ENCODE results near the gene NAB1.
"Not testable (repeated sequence)": the region's sequence is repeated elsewhere in the genome, so short reads cannot be mapped to it uniquely, and the experiment has no call there.

The NAB1 gene

DNA sequence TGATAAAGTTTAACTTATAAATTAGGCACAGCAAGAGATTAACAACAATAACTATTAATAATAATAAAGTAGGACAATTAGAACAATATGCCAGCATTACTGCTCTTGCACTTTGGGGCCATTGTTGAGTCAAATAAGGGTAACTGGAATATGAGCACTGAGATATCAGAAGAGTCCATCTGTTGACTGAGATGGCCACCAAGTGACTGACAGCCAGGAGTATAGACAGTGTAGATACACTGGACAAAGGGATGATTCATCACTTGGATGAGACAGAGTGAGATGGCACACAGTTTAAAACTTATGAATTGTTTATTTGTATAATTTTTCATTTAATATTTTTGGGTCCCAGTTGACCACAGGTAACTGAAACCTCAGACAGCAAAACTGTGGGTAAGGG is 20.0 kb downstream of the NAB1 start:
- FAIRE-seq (no peak), DNase-seq (ENCODE audit: low spot score) (no peak)

DNA sequence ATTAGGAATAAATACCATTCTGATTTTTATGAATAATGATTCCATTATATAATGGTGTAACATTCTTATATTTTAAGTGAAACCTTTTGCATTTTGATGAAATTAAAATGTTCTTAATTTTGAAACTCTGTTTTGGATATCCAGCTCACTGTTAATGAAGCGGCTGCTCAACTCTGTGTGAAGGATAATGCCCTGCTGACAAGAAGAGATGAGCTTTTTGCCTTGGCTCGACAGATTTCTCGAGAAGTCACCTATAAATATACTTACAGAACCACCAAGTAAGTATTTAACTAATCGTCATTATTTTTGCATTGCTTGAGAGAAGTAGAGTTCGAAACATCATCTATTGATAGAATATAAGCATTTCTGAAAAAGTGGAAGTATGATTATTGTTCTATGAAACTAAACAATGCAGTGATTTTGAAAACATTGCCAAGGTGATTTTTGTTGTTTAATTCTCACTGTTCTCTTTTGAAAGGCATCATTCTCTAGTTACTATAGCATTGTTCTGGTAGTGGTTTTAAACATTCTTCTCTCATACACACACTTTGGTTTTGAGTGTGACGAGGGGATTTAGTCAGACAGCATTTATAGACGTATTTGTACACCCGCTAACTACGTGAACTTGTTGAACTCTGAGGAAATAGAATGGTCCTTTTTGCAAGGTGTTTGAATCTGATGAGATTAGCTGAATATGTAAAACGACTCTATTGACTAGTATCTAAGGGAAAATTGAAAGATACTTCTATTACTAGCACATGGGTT is 21.5 kb downstream of the NAB1 start:
- FAIRE-seq: no peak

DNA sequence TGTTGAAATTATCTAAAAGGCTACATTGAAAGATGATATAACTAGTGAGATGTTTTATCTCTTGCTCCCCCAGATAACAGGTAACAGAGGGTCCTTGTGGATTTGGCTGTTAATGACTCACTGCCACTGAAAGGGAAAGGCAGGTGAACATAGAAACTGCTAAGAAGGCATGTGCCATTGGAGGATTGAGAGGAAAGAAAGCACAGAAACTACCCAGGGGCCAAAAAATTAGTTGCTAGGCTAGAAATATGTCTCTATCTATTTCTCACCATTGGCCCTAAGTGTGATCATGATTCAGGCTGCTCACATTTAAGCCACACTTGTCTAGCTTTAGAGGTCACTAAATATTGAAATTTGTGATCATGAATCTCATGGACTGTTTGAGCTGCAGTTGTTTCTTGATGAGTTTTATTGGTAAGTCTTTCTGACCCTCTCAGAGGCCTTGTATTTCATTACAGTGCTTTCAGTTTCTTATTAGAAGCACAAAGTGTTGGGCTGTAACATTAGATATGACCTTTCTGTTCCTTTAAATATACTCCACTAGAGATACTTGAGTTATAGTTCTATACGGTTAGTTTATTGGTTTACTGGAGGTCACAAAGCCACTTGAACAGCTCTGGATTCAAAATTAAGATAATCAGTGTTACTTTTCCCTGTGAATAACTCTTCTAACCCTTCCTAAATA is 26.2 kb downstream of the NAB1 start:
- DNase-seq (ENCODE audit: low spot score) (no peak), FAIRE-seq (no peak)

More for the DNA sequence above, 21.5 kb downstream of the NAB1 start:
- no peak for DNase-seq (ENCODE audit: low spot score)

DNA sequence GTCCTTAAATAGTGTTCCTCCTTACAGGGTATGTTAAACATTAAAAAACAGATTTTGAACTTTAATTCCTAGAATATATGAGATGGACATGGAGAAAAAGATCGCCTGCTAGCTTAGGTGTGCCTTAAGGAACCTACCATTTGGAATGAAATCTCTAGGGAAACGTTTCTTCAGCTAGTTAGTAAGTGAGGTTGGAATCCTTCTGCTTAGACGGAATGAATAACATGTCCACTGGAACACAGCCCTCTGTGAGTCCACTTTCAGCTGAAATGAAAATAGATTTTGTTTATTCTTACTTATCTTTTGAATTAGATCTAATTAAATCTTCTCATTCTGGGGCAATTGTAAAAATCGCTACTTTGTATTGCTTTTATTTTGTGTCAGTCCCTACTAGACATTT is 28.4 kb downstream of the NAB1 start:
- no peak for FAIRE-seq

DNA sequence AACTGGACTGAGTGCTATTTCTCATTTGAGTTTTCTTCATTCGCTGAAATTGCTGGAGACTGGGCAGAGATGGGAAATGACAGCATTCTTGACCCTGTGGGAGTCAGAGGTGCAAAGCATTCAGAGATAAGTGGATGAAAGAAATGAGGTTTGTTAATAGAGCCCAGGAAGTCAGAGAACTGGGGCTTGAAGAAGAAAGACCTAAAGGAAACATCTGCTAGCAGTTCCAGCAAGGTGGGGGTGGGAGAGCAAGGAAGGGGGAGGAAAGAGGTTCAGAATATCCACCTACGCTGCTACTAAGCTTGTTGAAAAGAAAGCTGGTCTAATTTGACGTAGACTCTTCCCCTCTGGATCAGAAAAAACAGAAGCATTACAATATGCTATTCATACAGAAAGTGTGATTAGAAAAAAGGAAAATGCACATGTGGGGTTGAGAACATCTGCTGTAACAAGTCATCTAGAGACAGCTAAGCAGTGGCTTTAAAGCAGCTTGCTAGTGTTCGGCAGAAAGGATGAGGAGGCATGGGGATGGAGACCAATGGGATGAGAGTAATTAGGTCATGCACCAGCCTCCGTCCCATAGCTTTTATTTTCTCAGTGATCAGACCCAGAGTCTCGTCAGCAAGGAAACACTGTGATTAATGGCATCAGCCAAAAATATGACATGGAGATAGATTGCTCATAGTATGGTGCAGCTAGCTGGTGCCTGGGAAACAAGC is 29.7 kb downstream of the NAB1 start:
- FAIRE-seq: no peak

More for the DNA sequence above, 28.4 kb downstream of the NAB1 start:
- DNase-seq (ENCODE audit: low spot score): no peak

DNA sequence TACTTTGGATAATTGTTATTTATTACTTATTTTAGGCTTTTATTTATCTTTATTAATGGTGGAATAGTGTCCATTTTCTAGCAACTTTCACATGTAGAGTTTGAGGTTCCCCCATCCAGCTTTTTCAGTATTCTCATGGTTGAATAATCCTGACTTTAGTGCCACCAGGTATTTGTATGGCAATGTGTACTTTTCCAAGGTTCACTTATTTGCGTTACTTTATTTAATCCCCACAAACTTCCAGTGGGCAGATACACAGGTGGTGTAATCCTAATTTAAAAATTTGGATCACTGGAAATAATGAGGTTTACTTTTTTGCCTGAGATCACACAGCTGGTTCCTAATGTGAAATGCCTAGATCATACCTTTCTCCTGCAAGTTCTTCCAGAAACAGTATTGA is 30.5 kb downstream of the NAB1 start:
- DNase-seq (ENCODE audit: low spot score) (no peak), FAIRE-seq (no peak)

More for the DNA sequence above, 29.7 kb downstream of the NAB1 start:
- DNase-seq (ENCODE audit: low spot score): peak; percentile 20

DNA sequence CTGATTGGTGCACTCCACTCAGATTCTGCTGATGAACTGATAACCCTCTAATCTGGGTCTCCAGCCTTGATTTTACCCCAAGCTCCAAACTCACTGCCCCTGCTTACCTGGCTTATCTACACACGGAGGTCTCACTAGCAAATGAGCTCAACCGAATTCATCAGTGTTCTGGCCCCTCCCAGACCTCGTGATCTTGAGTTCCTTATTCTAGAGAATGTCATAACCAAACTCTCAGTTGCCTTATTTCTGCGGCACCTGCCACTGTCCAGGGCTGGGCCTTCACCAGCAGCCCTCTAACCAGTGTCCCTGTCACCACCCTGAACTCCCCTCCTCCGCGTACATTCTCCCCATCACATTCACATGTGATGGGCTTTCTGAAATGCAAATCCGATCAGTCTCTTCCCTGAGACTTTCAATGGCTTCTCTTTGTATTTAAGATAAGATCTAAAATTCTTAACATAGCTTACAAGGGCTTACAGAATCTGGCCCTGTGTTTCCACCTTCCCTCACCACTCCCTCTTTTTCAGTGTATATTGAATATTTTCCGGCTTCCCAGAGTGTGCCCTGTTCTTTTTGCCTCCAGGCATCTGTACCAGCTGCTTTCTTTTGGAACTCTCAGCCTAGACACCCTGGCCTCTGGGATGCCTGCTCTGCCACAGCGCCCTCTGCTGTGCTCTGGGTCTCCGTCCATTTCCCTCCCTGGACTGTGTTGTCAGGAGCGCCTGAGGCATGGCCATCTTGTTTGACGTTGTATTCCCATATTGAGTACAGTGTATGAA is 31.1 kb downstream of the NAB1 start:
- FAIRE-seq (no peak), DNase-seq (ENCODE audit: low spot score) (no peak)

DNA sequence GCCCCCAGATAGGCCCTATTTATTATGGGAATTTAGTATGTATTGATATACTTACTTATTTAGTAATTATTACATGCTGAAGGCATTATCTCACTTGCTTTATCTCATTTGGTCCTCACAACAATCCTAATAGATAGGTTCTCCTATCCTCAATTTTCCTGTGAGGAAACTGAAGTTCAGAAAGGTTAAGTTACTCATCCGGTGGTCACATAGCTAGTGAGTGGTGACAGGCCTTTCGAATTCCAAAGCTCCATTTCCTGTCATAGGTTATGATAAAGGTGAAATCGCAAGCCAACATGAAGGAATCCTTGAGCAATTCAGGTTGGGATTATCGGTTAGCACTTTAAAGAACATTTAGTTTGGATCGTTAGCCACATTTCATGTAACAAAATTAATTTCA is 33.3 kb downstream of the NAB1 start:
- peak; percentile 82 for DNase-seq (ENCODE audit: low spot score)
- peak; percentile 96 for FAIRE-seq

DNA sequence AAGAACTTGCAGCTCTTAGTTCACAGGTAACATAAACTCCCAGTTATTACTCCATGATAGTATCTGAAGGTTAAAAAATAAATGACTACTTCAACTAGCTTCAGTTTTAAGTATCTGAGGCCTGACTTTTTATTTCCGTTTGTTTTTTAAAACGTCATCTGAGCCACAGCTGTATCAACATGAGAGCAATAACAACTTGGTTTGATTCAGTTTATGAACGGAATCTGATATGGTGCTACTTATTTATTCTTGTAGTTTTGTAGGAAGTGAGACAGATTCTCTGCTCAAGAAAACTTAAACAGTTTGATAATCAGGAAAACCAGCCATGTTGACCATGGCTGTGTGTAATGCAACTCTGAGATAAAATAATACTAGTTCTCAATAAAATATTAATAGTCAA is 34.9 kb downstream of the NAB1 start:
- DNase-seq (ENCODE audit: low spot score) (no peak), FAIRE-seq (no peak)

DNA sequence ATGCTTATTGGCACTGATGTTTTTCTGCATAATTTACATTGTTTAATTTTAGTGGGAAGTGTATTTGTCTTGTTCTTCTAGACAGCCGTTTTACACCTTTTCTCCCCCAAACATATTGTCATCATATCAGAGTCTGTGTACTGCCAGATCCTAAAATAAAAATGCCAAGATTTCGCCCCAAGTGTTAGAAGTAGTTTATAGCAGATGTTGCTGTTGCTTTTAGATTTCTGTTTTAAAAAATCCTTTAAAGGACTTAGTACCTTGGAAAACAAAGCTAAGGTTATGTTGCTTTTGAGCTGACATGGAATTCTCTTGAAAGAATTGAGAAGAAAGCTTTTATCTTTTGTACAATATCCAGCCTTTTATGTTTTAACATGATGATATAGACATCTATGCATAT is 36.0 kb downstream of the NAB1 start:
- no peak for FAIRE-seq
- no peak for DNase-seq (ENCODE audit: low spot score)

DNA sequence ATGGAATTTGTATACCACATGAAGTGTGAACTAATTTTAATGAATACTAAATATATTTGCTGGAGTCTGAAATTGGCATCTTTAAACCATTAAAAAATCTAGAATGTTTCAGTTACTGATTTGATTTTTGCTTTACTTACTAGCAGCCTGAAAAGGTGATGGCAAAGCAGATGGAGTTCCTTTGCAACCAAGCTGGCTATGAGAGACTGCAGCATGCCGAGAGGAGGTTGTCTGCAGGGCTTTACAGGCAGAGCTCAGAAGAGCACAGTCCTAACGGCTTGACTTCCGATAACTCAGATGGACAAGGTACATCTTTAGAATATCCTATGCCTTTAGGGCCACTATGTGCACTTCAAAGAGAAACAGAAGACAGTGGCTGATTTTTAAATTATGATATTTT is 36.5 kb downstream of the NAB1 start:
- DNase-seq (ENCODE audit: low spot score) (no peak), FAIRE-seq (no peak)

DNA sequence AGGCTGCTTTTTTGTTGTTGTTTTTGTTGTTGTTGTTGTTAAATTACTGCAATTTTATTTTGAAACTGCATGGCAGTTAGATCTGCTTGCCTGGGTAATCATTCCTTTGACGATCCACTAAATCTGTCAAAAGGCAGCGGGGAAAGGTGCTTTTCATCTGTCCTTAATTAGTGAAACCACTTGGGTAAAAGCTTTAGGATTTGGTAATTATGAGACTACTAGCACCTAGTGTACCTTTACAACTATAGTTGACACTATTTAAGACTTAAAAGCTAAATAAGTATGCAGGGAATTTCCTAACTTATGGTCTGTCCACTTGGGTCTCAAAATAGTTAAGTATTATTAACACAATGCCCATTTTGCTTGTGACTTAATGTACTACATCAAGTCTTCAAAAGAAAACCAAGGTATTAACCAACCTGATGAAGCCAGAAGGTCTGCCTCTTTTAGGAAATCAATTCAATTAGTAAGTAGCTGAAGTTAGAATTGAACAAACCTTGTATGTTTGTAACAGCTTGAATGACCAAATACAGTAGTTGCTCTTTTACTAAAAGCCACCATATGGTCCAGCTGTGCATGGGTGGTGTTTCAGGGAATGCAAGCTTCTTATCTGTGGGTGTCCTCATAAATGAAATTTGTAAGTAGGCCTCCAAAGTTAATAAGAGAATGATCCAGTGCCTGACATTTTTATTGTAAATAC is 44.8 kb downstream of the NAB1 start:
- no peak for DNase-seq (ENCODE audit: low spot score)
- no peak for FAIRE-seq

DNA sequence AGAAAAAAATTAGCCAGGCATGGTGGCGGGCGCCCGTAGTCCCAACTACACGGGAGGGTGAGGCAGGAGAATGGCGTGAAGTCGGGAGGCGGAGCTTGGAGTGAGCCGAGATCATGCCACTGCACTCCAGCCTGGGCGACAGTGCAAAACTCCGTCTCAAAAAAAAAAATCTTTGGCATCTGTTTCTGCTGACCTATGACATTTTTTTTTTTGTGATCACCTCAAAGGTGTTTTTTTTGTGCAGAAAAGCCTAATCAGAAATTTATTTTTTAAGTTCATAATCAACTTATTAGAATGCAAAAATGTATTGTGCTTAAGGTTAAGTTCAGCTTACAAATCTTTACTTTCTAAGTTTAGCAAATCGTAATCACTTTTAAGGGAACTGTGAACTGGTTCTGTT is 45.6 kb downstream of the NAB1 start:
- DNase-seq (ENCODE audit: low spot score): no peak
- FAIRE-seq: no peak

DNA sequence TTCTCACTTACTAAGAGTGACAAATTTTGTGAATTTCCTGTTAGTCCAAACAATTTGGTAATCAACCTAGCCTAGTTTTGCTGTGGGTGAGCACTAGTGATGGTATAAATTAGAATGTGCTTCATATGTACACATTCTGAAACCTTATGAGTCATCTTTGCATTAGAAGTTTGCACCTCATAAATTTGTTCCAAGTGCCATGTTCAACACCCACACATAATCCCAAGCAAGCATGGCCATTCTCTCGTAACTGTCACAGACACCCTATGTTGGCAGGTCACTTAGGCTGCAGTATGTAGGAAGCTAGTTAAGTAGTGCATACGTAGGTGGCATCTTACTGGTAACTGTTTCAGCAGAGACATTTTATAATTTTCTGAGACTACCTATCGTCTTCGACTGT is 46.9 kb downstream of the NAB1 start:
- FAIRE-seq: no peak
- no peak for DNase-seq (ENCODE audit: low spot score)

DNA sequence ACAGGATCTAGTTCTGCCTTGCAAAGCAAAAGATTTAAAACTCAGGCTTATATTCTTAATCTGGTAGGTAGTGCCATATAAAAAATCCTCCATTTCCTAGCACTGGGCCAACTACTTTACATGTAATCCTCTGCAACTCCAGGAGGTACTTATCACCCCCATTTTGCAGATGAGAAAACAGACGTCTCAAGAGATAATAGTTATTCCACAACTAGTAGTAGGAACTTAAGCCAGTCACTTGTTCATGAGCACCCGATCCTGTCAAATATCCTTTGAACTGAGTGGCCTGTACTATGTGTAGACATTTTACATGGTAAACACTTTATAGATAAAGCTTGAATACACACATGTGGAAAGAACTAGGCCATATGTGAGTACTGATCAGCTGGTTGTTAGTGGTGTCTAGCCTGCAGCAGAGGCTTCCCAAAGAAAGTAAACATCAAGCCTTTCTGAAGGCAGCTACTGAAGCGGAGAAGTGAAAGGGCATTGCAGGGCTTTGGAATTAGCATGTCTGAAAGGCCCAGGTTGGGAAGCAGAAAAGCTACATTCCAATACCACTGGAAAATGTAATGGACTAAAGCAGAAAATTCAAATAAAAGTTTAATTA is 48.0 kb downstream of the NAB1 start:
- FAIRE-seq (no peak), DNase-seq (ENCODE audit: low spot score) (no peak)

DNA sequence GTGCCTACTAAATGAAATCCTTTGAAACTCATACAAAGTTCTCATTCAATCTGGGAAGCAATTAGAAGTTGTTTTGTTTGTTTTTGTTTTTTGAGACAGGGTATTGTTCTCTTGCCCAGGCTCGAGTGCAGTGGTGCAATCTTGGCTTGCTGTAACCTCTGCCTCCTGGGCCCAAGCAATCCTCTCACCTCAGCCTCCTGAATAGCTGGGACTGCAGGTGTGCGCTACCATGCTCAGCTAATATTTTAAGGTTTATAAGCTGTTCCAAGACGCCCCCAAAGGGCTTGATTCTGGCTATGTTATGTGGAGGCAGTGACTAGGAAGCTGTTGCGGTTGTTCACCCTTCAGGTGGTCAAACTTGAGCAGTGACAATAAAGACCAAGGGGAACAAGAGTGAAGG is 48.5 kb downstream of the NAB1 start:
- FAIRE-seq: no peak
- no peak for DNase-seq (ENCODE audit: low spot score)

DNA sequence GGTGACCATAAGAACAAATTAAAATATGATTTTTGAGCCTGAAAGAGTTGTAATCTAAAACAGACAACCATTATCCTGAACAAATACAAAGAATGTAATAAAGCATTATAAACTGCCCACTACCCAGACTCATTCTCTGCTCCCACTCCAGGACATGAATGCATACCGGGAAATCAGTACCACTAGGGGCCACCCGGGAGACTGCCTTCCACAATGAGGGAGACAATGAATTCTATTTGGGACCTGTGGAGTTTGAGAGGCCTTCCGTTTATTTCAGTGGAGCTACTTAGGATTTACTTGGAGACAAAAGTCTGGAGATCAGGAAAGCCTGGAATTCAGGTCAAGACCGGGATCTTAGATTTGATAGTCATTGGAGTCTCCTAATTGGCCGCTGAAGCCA is 50.0 kb downstream of the NAB1 start:
- FAIRE-seq: no peak
- DNase-seq (ENCODE audit: low spot score): no peak

DNA sequence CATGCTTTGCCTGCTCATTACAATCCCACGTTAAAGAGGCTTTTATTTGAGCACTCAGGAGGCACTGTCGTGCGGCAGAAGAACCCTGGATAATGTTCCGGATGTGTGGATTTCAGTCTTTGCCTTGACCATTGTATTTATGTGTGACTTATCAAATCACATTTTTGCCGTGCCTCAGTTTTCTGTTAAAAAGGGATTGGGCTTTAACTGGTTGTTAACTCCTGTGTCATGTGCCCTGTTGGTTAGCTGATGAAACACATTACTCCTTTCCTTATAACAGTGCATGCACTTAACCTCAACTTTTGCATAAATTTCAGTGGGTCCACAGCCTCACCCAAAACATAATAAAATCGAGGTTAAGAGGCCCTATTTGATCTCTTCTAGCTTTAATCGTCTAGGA is 52.7 kb downstream of the NAB1 start:
- no peak for FAIRE-seq
- DNase-seq (ENCODE audit: low spot score): no peak

DNA sequence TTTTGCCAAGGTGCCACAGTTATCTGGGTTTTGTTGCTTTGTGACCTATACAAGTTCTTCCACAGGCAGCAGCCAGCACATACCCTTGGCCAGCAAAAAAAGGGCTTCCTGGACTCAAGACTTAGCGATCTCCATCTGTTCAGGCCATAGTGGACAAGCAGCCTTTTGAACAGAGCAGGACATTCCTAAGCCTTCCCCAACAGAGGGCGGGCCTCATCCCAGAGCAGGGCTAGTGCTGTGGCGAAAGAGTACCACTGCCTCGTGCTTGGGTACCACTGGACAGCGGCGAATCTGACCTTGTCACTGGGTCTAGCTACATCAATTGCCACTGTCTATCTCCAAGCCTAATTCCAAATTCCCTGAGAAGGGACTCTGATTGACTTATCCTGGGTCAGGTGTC is 56.4 kb downstream of the NAB1 start:
- DNase-seq (ENCODE audit: low spot score) (no peak), FAIRE-seq (no peak)

DNA sequence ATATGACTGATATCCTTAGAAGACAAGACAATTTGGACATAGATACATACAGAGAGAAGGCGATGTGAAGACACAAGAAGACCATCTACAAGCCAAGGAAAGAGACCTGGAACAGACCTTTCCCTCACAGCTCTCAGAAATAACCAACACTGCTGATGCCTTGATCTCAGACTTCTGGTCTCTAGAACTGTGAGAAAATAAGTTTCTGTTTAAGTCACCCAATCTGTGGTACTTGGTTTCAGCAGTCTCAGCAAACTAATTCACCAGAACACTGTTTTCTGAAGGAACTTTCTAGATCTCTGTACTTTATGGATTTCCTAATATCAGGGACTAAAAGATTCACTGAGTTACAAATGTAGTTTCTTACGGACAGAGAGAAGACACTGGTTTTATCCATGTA is 58.8 kb downstream of the NAB1 start:
- FAIRE-seq (no peak), DNase-seq (ENCODE audit: low spot score) (no peak)

DNA sequence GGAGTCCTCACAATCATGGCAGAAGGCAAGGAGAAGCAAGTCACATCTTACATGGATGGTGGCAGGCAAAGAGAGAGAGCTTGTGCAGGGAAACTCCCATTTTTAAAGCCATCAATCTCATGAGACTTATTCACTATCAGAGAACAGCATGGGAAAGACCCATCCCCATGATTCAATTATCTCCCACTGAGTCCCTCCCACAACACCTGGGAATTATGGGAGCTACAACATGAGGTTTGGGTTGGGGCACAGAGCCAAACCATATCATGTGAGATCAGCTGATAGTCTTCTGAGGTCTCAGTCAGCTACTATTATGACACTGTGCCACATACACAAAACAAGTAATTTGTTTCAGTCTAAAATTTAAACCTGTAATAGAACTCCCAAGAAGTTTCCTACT is 59.8 kb downstream of the NAB1 start:
- FAIRE-seq; DNase-seq (ENCODE audit: low spot score): not testable (repeated sequence)
